CMK (cell line): ENCODE data around the gene HOXB9.

Experiments
- DNase-seq: peaks from one replicate; pipeline ENCODE4 v3.0.0-alpha.2; 2010; ENCODE audit warnings: low read depth

HOXB9 gene

DNA sequence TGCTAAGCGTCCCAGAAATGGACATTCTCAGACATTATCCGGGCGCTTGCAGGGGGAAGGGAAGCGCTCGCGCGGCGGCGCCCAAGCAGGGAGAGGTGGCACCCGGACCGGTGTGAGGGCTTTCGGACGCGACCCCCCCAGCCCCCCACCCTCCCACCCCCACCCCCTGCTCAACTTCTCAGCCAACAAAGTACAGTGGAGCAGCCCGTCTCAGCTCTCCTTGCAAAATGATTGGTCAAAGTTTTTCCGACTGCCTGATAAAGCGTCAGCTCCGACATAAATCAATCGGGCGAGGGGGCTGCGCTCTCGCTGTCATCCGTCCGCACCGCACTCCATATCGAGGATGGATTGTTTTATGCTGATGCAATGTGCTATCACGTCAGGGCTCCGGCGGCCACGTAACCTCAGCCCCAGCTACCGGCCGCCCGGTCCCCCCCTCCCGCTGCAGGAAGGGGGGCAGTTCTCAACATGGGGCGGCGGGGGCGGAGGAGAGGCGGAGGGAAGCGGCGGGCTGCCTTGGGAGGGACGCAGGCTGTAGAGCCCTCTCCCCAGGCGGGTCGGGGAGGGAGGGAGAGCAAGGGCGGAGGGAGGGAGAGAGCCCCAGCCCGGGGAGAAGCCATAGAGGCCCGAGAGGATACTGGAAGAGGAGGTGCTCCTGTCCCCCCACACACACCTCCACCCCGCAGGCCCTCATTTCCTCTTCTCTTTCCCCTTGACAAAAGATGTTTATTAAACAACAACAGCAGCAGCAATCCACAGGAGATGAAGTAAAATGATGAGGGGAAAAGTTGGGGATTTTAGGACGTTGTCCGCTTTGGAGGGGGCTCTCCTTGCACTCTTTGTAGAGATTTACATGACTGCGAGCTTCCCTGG lies at the start of gene HOXB9:
HOXB9 (minus strand) TSS at position 114 of the 873 bp plus-strand sequence; CDS start at position 25, 89 bp downstream.
- DNase-seq = no peak

DNA sequence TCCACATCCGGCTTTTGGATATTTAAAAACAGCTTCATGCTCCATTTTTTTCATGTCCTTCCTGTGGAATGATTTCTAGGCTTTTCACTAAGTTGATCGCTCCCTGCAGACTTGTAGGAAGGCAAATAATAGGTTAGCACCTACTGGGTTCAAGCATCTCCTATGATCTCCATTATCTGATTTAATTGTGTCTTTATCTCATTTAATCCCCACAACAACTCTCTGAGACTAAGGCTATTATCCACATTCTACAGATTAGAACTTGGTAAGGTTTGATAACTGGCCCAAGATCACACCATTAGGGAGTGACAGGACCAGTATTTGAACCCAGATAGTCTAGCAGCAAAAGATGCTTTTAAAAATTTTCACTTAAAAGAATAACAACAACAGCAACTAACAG lies 46.2 kb upstream of the HOXB9 start:
- DNase-seq = no peak

DNA sequence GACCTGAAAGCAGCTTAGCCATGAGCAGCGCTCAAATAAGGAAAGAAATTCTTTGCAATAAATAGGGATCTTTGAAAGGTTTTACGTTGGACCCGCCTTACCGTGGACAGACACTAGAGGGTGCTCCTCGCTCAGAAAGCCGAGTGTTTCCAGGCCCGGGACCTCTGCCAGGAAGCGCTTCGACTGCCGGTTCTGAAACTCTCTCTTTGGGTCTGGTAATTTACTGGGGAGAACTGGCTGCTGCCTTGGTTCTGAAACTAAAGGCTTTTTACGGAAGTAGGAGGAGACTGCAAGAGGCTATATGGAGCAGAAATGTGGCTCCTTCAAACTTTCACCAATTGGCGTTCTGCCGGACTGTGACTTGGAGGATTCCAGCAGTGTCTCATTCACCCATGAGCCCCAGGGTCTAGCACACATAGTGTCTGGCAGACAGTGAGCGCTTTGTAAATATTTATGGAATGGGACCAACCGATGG lies 45.6 kb upstream of the HOXB9 start:
- no peak for DNase-seq

DNA sequence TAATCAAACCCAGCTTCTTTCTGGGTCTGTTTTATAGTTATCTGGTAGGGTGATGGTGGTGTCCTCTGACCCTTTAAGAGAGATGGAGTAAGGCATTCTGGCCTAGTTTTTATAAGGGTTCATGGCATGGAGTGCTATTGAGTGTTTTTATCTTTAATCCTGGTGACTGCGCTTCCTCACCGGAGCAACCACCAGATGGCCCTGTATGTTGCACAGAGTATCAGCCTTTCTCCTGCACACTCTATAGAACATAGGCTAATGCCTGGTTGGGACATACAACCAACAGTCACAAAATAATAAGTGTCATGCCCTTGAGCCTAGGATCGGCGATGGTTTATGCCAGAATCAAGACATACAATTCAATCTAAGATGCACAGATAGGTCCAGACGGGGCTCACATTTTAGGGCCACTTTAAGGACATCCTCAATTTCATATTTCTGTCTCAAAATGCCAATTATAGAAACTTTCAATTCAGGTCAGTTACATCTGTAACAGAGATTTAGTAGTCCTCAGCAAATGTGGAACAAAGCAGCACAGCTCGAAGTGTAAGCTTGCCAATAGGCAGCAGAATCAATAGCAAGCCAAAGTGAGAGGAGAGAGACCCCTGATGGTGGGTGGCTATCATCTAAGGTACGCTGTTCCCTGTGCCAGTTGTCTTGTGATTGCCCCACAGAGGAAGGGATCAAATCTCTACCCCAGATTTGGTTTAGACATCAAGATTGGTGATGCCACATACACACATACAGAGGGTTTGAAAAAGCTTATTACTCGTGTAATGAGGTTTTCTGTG lies 37.2 kb upstream of the HOXB9 start:
- DNase-seq = no peak

DNA sequence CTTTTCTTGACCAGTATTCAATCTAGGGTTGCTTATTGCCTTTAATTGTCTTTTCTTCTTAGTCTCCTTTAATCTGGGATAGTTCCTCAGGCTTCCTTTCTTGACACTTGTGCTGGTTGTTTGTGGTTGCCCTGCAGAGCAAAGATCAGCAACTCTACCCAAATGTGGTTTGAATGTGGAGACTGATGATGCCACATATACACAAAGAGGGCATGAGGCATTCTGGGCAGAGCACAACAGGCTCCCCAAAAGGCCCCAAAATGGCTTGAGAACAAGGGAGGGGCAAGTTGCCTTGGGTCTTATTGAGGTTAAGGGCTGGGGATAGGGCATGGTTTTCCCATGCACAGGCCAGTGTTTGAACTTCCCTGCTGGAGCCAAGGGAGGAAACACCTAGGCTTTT lies 29.8 kb upstream of the HOXB9 start:
- DNase-seq = peak; percentile 40

DNA sequence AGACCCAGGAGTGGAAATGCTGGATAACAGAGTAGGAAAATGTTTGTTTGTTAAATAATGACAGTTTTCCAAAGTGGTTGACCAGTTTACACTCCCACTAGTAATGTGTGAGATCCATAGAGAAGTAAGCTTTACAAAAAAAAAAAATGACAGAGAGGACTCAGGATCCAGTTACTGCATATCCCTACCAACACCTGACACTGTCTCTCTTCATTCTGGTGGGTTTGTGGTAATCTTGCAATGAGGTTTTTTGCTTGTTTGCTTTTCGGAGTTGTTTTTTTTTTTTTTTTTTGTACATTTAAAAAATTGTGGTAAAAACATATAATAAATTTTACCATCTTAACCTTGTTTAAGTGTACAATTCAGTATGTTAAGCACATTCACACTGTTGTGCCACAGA lies 23.6 kb upstream of the HOXB9 start:
- no peak for DNase-seq

DNA sequence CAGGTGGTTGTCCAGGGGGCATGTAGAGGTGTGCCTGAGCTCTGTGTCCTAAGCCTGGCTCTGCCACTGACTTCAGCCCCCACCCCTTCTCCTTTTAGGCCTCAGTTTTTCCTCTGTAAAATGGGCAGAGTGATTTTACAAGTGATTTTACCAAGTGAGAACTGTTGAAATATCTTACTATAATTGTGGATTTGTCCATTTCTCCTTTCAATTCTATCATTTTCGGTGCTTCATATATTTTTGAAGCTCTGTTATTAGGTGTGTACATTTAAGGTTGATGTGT lies 21.7 kb upstream of the HOXB9 start:
- DNase-seq = no peak

DNA sequence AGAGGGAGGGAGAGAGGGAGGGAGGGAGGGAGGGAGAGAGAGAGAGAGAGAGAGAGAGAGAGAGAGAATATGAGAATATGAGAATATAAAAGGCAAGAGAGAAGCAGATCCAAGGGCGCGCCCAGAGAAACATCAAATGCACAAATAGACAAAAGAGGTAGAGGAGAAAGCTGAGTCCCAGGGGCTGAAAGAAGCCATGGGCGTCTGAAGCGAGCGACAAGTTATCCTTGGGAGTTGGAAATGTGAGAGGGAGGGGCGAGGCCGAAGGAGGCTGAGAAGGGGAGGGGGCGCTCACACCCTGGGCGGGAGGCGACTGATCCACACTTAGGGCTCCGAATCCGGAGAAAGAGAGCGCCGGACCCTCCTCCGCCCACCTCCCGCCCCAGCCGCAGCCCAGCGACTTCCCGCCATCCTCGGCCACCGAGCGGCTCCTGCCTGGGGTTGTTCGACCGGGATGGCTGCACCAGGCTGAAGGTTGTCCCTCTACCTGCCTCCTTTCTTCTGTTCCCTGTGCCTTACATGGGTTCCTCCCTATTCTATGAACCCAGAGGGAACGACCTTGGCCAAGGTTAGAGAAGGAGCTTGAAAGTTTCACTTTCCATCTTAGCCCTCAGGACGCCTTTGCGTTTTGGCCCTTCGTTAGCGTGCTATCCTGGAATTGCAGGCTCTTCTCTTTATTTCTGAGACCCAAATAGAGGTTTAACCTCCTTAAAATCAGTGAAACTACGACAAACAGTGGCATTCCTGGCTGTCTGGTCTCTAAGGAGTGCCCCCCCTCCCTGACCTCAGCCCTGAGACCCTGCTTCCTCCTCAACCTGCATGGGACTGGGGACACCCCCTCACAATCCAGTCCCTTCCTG lies 21.2 kb upstream of the HOXB9 start:
- DNase-seq = no peak

DNA sequence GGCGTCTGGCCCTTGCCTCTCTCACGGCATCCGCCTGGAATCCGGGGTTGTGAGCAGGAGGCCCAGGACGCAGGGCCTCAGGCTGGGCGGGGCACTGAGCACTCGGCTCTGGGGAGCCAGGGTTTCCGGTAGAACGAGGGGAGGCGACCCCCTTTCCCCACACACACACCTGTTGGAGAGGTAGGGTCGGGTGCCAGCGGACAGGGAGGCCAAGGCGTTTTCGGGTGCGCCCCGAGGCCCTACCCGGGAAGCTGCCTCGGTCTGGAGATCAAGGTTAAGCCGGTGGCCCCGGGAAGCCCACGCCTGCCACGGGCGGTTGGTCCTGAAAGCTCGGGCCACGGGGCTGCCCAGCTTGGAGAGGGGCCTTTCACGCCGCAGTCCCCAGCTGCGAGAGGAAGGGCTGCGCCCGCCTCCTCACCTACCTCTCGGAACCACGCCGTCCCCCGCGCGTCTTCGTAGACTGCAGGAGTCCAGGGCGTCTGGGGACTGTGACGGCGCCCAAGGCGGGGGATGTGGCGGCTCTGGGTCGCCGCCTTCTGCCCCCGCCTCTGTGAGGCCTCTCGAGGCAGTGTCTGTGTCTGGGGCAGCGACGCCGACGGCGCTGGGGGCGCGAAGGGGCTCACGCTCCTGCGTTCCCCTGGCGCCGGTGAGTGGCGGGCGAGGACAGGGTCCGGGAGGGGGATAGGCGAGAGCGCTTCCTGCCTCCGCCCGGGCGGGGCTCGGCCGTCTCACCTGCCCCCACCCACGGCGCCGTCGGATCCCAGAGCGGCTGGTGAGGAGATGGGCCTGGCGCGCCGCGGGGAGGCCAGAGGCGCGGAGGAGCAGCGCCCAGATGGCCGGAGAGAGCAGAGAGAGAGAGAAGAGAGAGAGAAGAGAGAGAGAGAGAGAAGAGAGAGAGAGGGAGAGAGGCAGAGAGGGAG lies 20.3 kb upstream of the HOXB9 start:
- no peak for DNase-seq

DNA sequence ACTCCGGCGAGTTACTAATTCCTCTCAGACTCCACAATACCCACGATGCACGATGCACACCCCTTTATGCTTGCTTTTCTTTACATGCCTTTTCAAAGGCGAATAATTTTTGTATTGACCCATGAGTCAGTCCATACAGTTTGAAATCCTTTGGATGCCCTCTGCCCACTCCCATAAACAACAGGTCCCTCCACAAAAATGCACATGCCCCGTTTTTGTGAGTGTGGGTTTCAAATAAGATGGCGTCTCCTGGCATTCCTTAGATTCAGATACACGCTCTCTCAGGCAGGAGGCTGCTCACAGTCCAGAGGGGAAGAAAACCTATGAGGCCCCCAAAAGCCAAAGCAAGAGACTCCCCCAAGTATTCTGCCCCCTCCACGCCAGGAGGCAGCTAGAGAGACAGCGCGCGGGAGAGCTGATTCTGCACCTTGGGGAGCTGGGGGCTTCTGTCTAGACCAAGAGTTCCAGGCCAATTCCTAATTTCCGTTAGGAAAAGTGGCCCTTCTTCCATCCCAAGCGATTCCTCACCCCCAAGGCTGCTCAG lies 19.6 kb upstream of the HOXB9 start:
- no peak for DNase-seq

DNA sequence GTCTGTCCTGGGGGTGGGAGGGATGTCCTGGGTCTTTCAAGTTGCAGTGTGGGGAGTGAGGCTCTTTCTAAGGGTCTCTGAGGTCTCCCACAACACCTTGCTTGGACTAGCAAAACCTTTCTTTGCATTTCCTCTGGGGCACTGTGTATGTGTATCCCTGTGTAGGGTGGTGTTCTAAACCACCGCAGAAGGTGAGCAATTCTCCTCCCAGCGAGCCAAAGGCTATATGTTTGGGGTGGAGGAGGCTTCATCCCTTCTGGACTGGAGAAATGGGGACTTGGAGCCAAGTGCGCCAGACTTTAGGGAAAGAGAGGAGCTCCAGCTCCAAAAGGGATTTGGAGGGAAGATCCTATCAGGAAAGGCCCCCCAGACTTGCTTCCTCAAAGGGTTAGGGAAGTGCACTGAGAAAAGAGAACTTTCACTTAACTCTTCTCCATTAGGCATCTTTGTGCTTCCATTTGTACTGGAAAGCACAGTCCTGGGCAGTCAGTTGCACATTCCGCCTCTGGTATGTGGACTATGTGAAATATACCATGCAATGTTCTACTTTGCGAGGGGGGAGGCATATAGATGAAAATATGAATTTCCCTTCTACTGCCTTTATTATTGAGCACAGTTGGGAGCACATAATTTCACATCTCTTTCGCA lies 18.9 kb upstream of the HOXB9 start:
- DNase-seq = no peak

DNA sequence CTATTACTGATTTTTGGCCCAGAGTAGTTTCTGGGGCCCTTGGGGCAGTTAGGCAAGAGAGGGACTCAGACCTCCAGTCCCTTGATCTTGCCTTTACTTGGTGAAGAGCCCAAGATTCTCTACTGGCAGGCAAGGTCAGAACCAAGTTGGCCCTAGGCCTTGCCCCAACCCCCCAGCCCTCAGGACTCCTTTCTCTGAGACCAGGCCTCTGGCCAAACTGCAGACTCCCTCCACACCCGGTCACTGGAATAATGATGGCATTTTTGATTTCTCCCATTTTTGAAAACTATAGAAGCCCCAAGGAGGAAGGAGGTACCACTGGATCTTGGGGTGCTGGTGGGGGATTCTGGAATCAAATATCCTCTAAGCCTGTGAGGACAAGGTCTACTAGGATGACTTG lies 18.0 kb upstream of the HOXB9 start:
- no peak for DNase-seq

DNA sequence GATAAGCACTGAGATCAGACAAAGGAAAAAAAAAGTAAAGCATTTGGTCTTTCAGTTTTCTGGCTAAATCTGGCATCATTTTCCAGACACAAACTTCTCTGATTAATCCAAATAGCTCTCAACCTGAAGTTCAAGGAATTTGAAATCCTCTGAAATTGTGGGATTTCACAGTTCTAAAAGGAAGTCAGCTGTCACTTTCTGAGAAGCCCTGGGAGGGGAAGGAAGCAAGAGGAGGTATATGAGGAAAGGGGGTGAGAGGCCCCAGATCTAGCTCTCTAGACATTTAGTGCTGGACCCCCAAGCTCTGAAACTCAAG lies 17.5 kb upstream of the HOXB9 start:
- no peak for DNase-seq

DNA sequence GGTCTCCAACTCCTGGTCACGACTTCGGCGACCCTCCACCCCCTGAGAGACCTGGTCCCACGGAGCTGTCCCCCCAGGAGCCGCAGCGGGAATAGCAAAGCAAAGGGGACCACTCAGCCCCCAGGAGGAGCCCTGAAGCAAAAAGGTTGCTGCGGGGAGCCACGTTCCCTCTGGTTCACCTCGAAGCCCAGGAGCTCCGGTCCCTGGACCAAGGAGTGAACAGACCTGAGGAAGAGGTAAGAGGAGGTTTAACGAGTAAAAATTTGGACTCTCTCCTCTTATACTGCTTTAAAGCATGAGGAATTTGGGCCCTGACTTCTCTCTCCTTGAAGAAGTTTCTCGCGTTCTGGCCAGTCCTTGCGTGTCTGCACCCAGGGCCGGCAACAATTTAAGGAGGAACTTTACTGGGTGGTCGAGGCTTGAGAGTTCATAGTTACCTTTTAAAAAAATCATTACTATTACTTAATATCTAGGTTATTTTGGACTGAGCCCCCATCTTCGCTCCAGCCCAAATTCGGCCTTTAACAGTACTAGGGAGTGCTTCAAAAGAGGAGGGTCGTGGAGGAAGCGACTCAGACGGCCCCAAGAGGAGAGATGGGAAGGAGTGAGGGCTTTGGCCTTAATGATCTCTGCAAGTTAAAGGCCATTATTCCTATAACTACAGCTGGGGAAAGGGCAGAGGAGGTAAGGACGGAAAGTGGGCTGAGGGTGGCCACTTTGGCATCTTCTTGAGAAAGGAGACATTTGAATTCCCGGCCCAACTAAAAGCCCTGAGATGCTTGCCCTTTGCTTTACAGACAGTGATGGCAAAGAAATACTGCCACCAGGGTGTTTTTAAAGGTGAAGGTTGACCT lies 16.9 kb upstream of the HOXB9 start:
- DNase-seq = no peak

DNA sequence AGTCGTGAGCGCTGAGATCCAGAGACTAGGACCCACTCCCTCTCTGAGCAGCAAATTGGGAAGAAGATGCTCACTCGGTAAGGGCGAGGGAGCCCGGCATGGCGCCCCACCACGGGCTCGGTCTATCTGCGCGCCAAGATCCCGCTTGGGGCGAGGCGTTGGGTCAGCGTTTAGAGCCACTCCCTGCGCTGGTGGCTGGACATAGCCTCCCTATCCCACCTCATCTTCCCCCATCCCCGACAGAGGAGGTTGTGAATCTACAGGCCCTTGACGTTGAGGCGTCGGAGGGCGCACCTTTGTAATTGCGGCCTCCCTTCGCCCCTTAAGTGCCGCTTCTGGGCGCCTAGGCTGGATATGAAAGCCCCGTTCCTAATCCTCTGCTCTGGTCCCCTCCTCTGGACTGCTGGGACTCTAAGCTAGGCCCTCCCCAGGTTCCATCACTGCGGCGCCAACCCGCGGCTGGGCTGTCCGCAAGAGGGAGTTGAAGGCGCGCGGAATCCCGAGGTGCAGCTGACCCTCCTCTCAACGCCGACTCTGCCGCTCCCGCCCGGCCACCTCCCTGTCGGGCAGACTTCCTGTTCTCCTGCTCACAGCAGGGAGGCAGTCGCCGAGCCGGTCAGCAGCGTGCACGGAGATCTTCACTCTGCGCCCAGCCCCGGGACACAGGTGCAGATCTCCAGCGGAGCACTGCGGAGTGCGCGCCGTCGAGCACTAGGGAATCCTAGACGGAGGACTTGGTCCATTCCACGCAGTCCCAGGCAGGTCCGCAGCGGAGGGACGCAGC lies 16.1 kb upstream of the HOXB9 start:
- no peak for DNase-seq

DNA sequence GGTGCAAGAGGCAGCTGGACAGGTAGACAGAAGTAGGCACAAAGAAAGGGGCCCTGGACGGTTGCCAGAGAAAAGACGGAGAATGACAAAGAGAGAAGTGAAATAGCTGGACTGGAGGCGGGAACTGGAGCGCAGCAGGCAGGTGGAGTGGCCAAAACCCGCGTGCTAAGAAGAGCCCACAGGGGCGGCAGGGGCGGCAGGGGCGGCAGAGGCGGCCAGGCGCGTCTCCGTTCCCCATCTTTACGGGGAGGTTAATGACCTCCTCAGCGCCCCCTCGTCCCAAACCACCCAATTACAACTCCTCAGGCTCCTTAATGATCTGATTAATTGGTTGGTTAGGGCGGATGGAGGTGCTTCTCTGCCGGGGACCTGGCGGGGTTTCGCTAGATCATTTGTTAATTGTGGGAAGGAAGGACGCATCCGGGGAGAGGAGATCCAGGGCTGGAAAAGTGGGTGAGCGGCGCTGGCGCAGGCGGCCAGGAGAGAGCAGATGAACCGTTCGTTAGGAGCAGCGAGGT lies 15.4 kb upstream of the HOXB9 start:
- DNase-seq = no peak

DNA sequence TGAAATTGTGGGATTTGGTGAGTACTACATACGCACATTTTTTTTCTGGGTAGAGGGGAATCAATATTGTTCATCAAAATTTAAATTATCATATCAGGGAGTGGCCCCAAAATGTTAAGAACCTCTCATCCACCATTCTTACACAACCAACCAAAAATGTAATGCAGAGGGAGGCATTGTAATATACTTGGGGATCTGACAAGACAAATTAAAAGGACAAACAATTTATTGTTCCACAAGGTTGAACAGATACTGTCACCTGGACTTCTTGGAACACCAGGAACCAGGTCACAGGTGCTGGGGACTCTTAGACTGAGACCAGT lies 14.7 kb upstream of the HOXB9 start:
- no peak for DNase-seq

DNA sequence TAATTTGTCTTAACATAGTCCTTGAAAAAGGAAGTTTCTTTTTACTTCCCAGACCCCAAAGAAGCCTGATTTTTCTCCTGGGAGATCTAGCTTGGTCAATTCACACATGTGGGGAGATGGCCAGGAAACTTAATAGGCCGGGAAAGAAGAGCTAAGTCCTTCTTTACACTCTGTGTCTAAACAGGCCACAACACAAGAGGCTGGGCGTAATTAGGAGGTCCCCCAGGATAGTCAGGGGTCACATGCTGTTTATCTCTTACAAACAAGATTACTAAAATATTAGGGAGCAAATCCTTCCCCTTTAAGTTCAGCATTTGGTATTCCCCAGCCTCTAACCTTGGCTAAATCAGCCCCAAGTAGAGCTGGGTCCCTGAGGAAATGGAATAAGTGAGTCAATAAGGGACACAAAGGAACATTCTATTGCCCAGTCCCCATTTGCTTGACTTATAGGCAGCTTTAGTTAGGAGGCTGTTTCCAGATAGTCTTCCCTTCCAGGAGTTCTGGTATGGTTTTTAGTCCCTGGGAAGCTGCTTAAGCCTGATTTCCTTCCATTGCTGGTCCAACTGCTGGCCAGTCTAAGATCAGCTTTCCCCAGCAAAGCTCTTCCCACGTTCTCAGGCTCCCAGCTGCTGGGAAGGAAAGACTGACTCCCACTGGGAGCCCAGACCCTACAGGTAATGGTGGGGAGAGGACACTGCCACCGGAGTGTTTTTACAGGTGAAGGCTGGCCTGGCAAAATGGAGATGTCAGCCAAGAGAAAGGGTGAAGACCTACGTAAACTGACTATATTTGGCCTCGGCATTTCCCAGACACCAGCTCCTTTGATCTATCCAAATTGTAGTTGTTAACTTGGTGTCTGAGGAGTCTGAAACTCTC lies 14.1 kb upstream of the HOXB9 start:
- DNase-seq = no peak
